HG03064 (cell line): ENCODE measurements around the gene PDE4B.

Experiments used
- ATAC-seq: cut with Tn5 transposase; IDR thresholded peaks from one replicate; pipeline ENCODE4 v1.9.1; 2021; ENCODE audit warnings: low read depth; ENCODE audit not compliant: unreplicated experiment

The PDE4B gene

GRCh38 chr1:65792669-65793358 lies at the start of gene PDE4B:
Gene PDE4B, plus strand, starts transcription at chr1:65792895.
- ATAC-seq, result no peak

- no peak for ATAC-seq
Measured at GRCh38 chr1:65744731-65745130, 48.0 kb upstream of the PDE4B start.

GRCh38 chr1:65751961-65752360 lies 40.7 kb upstream of the PDE4B start:
- ATAC-seq, result no peak

- no peak for ATAC-seq
Measured at GRCh38 chr1:65756616-65757015, 36.1 kb upstream of the PDE4B start.

GRCh38 chr1:65757531-65757930 lies 35.2 kb upstream of the PDE4B start:
- no peak for ATAC-seq

- ATAC-seq, result no peak
Measured at GRCh38 chr1:65758128-65758527, 34.6 kb upstream of the PDE4B start.

GRCh38 chr1:65759516-65759915 lies 33.2 kb upstream of the PDE4B start:
- no peak for ATAC-seq

- no peak for ATAC-seq
Measured at GRCh38 chr1:65762081-65762862, 30.4 kb upstream of the PDE4B start.

- no peak for ATAC-seq
Measured at GRCh38 chr1:65764052-65764451, 28.6 kb upstream of the PDE4B start.

- ATAC-seq, result no peak
Measured at GRCh38 chr1:65765631-65766030, 27.1 kb upstream of the PDE4B start.

- ATAC-seq, result no peak
Measured at GRCh38 chr1:65769636-65770035, 23.1 kb upstream of the PDE4B start.

- ATAC-seq, result no peak
Measured at GRCh38 chr1:65772607-65773006, 20.1 kb upstream of the PDE4B start.

- ATAC-seq, result no peak
Measured at GRCh38 chr1:65773391-65774123, 19.1 kb upstream of the PDE4B start.

- no peak for ATAC-seq
Measured at GRCh38 chr1:65788762-65789161, 3.9 kb upstream of the PDE4B start.

GRCh38 chr1:65791396-65791795 lies 1.3 kb upstream of the PDE4B start:
- ATAC-seq, result no peak

- ATAC-seq, result no peak
Measured at GRCh38 chr1:65791801-65792668, 660 bp upstream of the PDE4B start.

- no peak for ATAC-seq
Measured at GRCh38 chr1:65793359-65793732, 651 bp downstream of the PDE4B start.

- ATAC-seq, result no peak
Measured at GRCh38 chr1:65795311-65795710, 2.6 kb downstream of the PDE4B start.

GRCh38 chr1:65799601-65800000 lies 6.9 kb downstream of the PDE4B start:
- ATAC-seq, result no peak

GRCh38 chr1:65804584-65804983 lies 11.9 kb downstream of the PDE4B start:
- ATAC-seq, result no peak

- ATAC-seq, result peak; percentile 100
Measured at GRCh38 chr1:65812065-65812464, 19.4 kb downstream of the PDE4B start.
